Measurements from ENCODE around the gene CDC42BPB. TPM values are rescaled to one million over a fixed set of nuclear protein-coding genes. Genes with fewer than 3 reads are reported as not detected.
A peak's percentile ranks its signal among the peaks of the same experiment; 100 is the strongest.

Gene CDC42BPB
- total RNA-seq, 1 experiment from 2014 or later, result 103 TPM

DNA sequence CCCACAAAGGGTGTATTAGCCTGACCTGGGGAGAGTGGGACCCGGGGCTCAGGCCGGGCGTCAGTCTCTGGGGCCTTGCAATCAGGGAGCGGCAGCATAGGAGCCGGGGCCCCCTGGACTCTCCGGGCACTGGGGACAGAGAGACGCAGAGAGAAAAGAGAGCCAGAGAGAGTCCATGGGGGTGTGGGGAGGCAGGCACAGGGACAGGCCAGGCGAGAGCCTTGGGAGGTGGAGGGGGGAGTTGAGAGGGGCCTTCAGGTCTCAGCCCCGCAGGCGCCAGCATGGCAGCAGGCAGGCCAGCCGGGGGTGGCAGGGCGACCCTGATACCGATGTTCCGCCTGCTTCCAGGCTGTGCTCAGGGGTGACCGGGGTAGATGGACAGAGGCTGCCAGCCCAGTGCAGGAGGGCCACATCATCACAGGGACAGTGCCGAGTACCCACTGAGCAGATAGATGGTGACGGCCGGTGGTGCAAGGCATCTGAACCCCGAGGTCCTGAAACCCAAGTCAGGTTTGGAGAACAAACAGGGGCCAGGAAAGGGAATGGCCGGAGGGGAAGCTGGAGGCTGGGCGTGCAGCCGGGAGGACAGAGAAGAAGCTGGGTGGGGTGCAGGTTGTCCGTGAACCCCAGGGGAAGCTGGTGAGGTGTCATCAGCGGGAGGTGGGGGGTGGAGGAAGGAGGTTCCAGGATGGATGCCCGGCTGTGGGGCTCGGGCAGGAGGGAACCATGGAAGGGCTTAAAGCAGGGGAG, 40.1 kb upstream of the CDC42BPB start:
- Mint-ChIP-seq H3K4me1 (peaks cover 13 to 44% of the 10 kb centered on the region in 2 experiments), H3K36me3 (ENCODE audit: insufficient read depth in 1 of 3, low read depth in 3 of 3) (no peaks in the 10 kb centered on the region), H3K27ac (no peak overlapping the region), H3K9me3 (no peaks in the 10 kb centered on the region), H3K4me3 (peak overlapping the region in 1 of 2 experiments; percentile 38; a peak in 2 of 5 replicates), H3K27me3 (ENCODE audit: low read depth) (peaks cover 8% of the 10 kb centered on the region)
- Histone ChIP-seq H3K56ac (ENCODE audit: insufficient read length, low read depth, low read length) (no peak overlapping the region), H4K20me1 (ENCODE audit: control insufficient read depth, insufficient read depth, insufficient read length) (no peaks in the 10 kb centered on the region), H3K4ac (ENCODE audit: low read depth, low read length) (no peak overlapping the region), H3K23me2 (ENCODE audit: insufficient read length, low read depth, low read length, poor library complexity, severe bottlenecking) (no peaks in the 10 kb centered on the region), H3K27me3 (ENCODE audit: insufficient read depth, low read length) (no peaks in the 10 kb centered on the region), H3T11ph (ENCODE audit: low read length) (no peak overlapping the region), H3K23ac (ENCODE audit: insufficient read length, low read depth, low read length) (no peak overlapping the region), H4K8ac (replicated peaks; ENCODE audit: insufficient read length, low read depth, low read length) (no peak overlapping the region), H2BK12ac (ENCODE audit: insufficient read length, low read depth, low read length) (no peak overlapping the region), H2BK5ac (ENCODE audit: insufficient read length, low read length) (no peak overlapping the region), H2AFZ (ENCODE audit: low read length) (no peak overlapping the region), H2BK20ac (ENCODE audit: low read depth, low read length, poor library complexity, severe bottlenecking) (no peak overlapping the region), H3K14ac (ENCODE audit: insufficient read depth, low read length) (no peak overlapping the region), H3K9me3 (ENCODE audit: control insufficient read depth, low read depth, low read length) (no peaks in the 10 kb centered on the region), H3K4me2 (ENCODE audit: insufficient read depth, insufficient read length, low read length) (no peak overlapping the region), H3K18ac (ENCODE audit: insufficient read length, low read depth, low read length) (no peak overlapping the region), H3K79me2 (ENCODE audit: insufficient read depth, low read length) (no peaks in the 10 kb centered on the region), H3K4me1 (ENCODE audit: insufficient read depth, low read length) (no peaks in the 10 kb centered on the region; the same call in 1 of the 2 replicates), H4K5ac (ENCODE audit: insufficient read length, low read depth, low read length) (no peak overlapping the region), H3K27ac (ENCODE audit: insufficient read length, low read depth, low read length) (no peak overlapping the region), H3K79me1 (ENCODE audit: insufficient read depth, low read depth, low read length, poor library complexity, severe bottlenecking) (no peaks in the 10 kb centered on the region), H3K9ac (ENCODE audit: extremely low read depth, insufficient read length, low read length) (no peak overlapping the region), H2AK5ac (ENCODE audit: insufficient read length, low read length) (no peak overlapping the region), H2BK15ac (ENCODE audit: low read depth, low read length) (no peak overlapping the region), H4K91ac (ENCODE audit: insufficient read length, low read depth, low read length) (no peak overlapping the region), H2BK120ac (ENCODE audit: low read depth, low read length, poor library complexity, severe bottlenecking) (no peak overlapping the region)
- no CpG with 5 or more reads among the region's 26 CpGs for WGBS (ENCODE audit: extremely low coverage, insufficient read length, low lambda C conversion rate)
- no peak for TF ChIP-seq CTCF (conservative IDR thresholded peaks at IDR 0.05)
- no peak for DNase-seq

Data from H9 (cell line).